Muscle layer of colon (tissue), 2 donors: ENCODE results near the gene SOBP.

Source experiments
- H3K27ac ChIP-seq: one replicate; pipeline ENCODE4 v1.7.0; 2013; ENCODE audit warnings: low read depth, mild to moderate bottlenecking, low read length, moderate library complexity
- H3K27me3 ChIP-seq, 2 donors: one replicate each; pipeline ENCODE4 v1.7.0; 2013; ENCODE audit warnings: low read length in 2 of 2, mild to moderate bottlenecking in 2 of 2; ENCODE audit not compliant: insufficient read depth in 2 of 2, control insufficient read depth in 1 of 2
- H3K36me3 ChIP-seq: one replicate; pipeline ENCODE4 v1.7.0; 2013; ENCODE audit warnings: mild to moderate bottlenecking, low read length; ENCODE audit not compliant: insufficient read depth
- H3K4me1 ChIP-seq: one replicate; pipeline ENCODE4 v1.7.0; 2013; ENCODE audit warnings: mild to moderate bottlenecking, low read length; ENCODE audit not compliant: insufficient read depth
- H3K4me3 ChIP-seq, 2 donors: one replicate each; pipeline ENCODE4 v1.7.0; 2013; ENCODE audit warnings: low read length in 2 of 2, low read depth in 1 of 2, mild to moderate bottlenecking in 1 of 2, moderate library complexity in 1 of 2
- H3K9ac ChIP-seq: one replicate; pipeline ENCODE4 v1.7.0; 2013; ENCODE audit warnings: low read length
- H3K9me3 ChIP-seq: one replicate; pipeline ENCODE4 v1.7.0; 2013; ENCODE audit warnings: mild to moderate bottlenecking, low read length
- donor health status: abdominal sarcoma.
- donor health status: Adenocarcinoma of cecum.

The SOBP gene, protein sequence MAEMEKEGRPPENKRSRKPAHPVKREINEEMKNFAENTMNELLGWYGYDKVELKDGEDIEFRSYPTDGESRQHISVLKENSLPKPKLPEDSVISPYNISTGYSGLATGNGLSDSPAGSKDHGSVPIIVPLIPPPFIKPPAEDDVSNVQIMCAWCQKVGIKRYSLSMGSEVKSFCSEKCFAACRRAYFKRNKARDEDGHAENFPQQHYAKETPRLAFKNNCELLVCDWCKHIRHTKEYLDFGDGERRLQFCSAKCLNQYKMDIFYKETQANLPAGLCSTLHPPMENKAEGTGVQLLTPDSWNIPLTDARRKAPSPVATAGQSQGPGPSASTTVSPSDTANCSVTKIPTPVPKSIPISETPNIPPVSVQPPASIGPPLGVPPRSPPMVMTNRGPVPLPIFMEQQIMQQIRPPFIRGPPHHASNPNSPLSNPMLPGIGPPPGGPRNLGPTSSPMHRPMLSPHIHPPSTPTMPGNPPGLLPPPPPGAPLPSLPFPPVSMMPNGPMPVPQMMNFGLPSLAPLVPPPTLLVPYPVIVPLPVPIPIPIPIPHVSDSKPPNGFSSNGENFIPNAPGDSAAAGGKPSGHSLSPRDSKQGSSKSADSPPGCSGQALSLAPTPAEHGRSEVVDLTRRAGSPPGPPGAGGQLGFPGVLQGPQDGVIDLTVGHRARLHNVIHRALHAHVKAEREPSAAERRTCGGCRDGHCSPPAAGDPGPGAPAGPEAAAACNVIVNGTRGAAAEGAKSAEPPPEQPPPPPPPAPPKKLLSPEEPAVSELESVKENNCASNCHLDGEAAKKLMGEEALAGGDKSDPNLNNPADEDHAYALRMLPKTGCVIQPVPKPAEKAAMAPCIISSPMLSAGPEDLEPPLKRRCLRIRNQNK

DNA sequence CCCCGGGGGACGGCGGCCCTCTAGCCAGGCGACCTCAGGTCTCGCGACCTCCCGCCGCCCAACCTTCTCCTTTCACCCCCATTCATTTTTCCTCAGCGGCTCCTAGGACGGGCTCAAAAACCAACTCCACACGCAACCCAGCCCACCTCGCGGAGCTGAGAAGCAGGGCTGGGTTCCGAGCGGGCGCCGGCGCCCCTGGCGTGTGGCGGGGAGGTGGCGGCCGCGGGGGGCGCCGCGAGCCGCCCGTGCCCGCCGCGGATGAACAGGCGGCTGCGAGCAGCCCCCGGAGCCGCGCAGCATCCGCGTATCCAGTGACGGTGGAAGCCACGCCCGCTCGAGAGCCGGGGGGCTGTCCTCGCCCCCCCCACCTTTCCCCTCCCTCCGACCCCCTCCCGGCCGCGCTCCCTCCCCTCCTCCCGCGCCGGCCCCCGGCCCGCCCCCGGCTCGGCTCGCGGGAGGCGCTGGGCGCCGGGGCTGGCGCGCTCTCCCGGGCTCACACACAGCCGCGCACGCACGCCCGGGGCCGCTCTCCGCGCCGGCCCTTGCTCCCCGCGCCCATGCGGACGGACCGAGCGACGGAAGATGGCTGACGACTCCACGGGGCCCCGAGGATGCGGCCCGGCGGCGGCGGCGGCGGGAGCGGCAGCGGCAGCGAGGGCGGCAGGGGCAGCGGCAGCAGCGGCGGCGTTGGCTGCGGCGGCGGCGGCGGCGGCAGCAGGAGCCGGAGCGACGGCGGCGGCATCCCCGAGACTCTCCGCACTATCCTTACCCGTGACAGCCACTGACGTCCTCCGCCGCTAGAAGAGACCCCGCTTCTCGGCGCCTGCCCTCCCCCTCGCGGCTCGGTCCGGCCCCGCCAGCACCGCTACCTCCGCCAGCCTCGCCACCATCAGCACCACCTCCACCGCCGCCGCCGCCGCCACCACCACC is at the start of gene SOBP:
Gene SOBP (plus strand): TSS at position 482 of the 930 bp plus-strand sequence. CDS start 500 bp downstream, outside the sequence.
- peaks cover 27% of the 10 kb centered on the region for H3K4me1 ChIP-seq
- no peaks in the 10 kb centered on the region for H3K9me3 ChIP-seq
- peak within 1 kb of the TSS; percentile 65 for H3K9ac ChIP-seq
- H3K27me3 ChIP-seq: peaks cover 0 to 5% of the 10 kb centered on the region in 2 donors
- peak within 1 kb of the TSS; percentile 85 to 91 for H3K4me3 ChIP-seq
- H3K27ac ChIP-seq: peak within 1 kb of the TSS; percentile 95
- no peaks in the 10 kb centered on the region for H3K36me3 ChIP-seq

DNA sequence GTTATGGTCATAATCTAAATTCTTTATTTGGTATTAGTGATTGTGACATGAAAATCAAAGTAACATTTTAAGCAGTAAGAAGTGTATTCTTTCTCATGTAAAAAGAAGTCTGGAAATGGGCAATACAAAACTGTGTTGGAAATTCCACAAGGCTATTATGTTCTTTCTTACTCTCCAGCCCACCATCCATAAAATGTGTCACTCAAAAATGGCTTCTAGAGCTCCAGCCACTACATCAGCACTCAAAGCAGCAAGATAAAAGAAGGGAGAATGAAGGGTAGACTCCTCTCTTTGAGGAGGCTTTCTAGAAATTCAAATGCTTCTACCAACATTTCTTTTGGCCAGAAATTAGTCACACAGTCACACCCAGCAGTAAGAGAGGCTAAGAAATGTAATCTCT is 49.0 kb upstream of the SOBP start:
- H3K27ac ChIP-seq: no peak overlapping the region
- no peak overlapping the region for H3K4me3 ChIP-seq
- H3K9ac ChIP-seq: no peak overlapping the region
- H3K4me1 ChIP-seq: no peaks in the 10 kb centered on the region
- H3K9me3 ChIP-seq: no peaks in the 10 kb centered on the region
- H3K27me3 ChIP-seq: no peaks in the 10 kb centered on the region
- no peaks in the 10 kb centered on the region for H3K36me3 ChIP-seq

DNA sequence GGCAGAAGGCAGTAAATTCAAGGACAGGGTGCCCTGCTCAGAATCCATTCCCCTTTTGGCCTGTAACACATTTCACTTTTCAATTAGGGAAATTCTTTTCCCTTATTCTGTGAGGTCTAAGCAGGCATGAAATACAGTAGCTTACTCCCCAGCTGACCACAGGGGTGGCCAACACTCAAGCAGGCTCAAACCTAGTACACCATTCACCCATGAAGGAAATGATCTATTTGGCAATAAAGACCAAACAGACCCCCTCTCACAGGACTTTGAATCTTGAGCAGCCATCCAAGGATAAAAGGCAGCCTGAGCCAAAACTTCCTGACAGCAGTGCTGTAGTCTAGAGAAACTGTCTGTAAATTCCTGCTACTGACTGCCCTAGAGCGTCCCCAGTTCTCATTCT is 48.2 kb upstream of the SOBP start:
- Histone ChIP-seq H3K27ac (no peak overlapping the region), H3K4me3 (no peak overlapping the region), H3K9me3 (no peaks in the 10 kb centered on the region), H3K36me3 (no peaks in the 10 kb centered on the region), H3K27me3 (no peaks in the 10 kb centered on the region), H3K4me1 (no peaks in the 10 kb centered on the region), H3K9ac (no peak overlapping the region)

DNA sequence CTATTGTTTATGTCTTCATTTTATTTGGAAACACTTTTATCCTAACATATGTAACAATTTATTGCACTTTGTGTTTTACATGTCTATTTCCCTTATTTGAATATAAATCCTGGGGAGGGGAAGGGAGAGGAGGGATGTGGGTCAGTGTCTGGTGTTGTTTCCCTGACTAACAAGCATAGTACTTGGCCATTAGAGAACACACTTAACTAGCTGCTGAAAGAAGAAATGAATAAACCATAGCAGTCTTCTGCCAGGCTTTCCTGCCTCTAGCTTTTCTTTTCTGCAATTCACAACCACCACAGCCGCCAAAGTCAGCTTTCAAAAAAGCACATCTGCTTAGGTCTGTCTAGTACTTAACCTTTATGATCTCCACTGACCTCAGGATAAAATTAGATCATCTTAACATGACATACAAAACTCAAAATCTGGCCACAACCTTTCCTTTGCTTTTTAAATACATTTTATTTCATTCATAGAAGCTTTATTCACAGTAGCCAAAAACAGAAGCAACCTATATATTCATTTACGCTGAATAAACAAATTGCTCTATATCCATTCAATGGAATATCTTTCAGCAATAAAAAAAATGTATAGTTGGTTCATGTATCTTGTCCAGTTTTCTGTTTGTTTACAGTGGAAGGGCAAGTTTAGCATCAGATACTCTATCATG is 46.8 kb upstream of the SOBP start:
- Histone ChIP-seq H3K27me3 (no peaks in the 10 kb centered on the region), H3K9me3 (no peaks in the 10 kb centered on the region), H3K27ac (no peak overlapping the region), H3K4me1 (no peaks in the 10 kb centered on the region), H3K36me3 (no peaks in the 10 kb centered on the region), H3K9ac (no peak overlapping the region), H3K4me3 (no peak overlapping the region)

DNA sequence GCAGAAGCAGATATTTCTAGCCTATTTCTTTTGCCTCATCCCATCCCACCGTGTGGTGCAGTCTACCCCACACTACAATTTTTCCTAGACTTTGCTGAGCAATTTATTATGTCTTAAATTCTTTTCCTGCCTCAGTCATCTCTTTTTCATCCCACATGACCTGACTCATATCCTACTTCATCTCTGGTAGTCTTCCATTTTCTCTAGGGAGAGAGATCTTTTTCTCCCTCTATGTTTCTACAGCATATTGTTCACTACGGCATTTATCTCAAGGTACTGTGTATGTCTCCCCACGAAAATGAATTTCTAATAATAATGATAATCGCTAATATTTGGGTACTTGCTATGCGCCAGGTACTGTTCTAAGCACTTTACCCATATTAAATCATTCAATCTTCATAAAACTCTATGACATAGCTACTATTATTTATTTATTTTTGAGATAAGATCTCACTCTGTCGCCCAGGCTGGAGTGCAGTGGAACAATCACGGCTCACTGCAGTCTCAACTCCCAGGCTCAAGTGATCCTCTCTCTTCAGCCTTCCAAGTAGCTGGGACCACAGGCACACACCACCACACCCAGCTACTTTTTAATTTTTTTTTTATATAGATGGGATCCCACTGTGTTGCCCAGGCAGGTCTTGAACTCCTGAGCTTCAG is 46.2 kb upstream of the SOBP start:
- H3K27me3 ChIP-seq: no peaks in the 10 kb centered on the region
- no peak overlapping the region for H3K27ac ChIP-seq
- no peaks in the 10 kb centered on the region for H3K4me1 ChIP-seq
- H3K4me3 ChIP-seq: no peak overlapping the region
- no peaks in the 10 kb centered on the region for H3K9me3 ChIP-seq
- H3K36me3 ChIP-seq: no peaks in the 10 kb centered on the region
- no peak overlapping the region for H3K9ac ChIP-seq

DNA sequence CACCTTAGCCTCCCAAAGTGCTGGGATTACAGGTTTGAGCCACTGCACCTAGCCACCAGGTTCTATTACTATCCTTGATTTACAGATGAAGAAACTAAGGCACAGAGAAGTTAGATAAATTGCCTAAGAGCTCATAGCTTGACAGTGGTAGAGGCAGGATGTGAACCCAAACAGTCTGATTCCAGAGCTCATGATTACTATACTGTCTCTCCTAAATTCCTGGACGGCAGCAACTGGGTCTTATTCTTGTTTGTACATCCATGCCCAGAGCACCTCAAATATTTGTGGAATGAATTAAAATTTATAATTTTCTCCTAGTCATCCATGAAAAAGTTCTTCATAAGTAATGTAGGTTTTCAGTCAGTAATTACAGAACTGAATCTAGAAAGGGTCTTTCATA is 45.6 kb upstream of the SOBP start:
- Histone ChIP-seq H3K4me1 (no peaks in the 10 kb centered on the region), H3K4me3 (no peak overlapping the region), H3K9me3 (no peaks in the 10 kb centered on the region), H3K27ac (no peak overlapping the region), H3K27me3 (no peaks in the 10 kb centered on the region), H3K9ac (no peak overlapping the region), H3K36me3 (no peaks in the 10 kb centered on the region)

DNA sequence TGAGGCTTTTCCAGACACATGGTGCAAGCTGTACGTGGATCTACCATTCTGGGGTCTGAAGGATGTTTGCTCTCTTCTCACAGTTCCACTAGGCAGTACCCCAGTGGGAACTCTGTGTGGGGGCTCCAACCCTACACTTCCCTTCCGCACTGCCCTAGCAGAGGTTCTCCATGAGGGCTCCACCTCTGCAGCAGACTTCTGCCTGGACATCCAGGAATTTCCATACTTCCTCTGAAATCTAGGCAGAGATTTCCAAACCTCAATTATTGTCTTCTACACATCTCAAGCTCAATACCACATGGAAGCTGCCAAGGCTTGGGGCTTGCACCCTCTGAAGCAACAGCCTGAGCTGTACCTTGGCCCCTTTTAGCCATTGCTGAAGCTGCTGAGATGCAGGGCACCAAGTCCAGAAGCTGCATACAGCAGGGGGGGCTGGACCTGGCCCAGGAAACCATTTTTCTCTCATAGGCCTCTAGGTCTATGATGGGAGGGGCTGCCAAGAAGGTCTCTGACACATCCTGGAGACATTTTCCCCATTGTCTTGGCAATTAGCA is 42.2 kb upstream of the SOBP start:
- H3K36me3 ChIP-seq: no peaks in the 10 kb centered on the region
- no peaks in the 10 kb centered on the region for H3K27me3 ChIP-seq
- no peak overlapping the region for H3K9ac ChIP-seq
- H3K9me3 ChIP-seq: no peaks in the 10 kb centered on the region
- no peak overlapping the region for H3K4me3 ChIP-seq
- no peak overlapping the region for H3K27ac ChIP-seq
- H3K4me1 ChIP-seq: no peaks in the 10 kb centered on the region

DNA sequence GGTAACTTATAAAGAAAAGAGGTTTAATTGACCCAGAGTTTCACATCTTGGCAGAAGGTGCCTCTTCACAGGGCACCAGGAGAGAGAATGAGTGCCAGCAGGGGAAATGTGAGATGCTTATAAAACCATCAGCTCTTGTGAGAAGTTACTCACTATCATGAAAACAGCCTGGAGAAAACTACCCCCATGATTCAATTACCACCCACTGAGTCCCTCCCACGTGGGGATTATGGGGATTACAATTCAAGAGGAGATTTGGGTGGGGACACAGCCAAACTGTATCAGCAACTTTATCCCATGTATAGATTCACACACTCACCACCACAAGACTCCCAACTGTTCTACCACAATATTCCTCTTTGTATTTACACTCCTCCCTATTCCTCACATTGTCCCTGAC is 41.1 kb upstream of the SOBP start:
- H3K27me3 ChIP-seq: no peaks in the 10 kb centered on the region
- no peak overlapping the region for H3K27ac ChIP-seq
- H3K4me3 ChIP-seq: no peak overlapping the region
- no peaks in the 10 kb centered on the region for H3K4me1 ChIP-seq
- no peaks in the 10 kb centered on the region for H3K9me3 ChIP-seq
- H3K9ac ChIP-seq: no peak overlapping the region
- no peaks in the 10 kb centered on the region for H3K36me3 ChIP-seq

DNA sequence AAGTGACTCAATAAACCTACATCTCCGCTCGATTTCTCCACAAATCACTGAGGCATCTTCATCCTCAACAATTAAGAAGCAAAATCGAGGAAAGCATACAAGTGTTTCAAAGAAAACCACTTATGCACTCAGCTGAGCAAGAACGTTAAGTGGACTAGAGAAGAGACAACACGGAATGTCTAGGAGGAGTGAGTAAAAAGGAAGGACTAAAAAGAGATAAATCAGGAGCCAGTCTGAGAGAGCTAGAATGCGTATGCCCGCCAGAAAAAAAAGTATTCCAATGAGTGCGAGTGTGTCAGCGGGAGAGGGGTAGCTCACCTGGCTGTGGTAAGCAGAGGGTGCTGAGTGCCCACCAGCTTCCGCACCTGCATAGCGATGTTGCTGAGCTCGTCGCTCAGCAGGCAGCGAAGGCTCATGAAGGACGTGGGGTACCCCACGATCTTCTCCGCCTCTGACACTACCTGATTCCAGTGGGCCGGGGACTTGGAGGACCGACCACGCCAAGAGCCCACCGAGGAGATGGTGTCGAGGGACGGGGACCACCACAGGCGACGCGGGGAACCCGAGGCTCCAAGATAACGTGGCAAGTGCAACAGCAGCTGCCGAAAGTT is 31.1 kb upstream of the SOBP start:
- H3K27ac ChIP-seq: peak overlapping the region; percentile 88
- H3K27me3 ChIP-seq: no peaks in the 10 kb centered on the region
- no peaks in the 10 kb centered on the region for H3K36me3 ChIP-seq
- peaks cover 4% of the 10 kb centered on the region for H3K4me1 ChIP-seq
- peak overlapping the region; percentile 87 for H3K9ac ChIP-seq
- H3K4me3 ChIP-seq: peak overlapping the region; percentile 90 to 98
- no peaks in the 10 kb centered on the region for H3K9me3 ChIP-seq
